Measurements from ENCODE around the gene ECHS1. TPM values are rescaled to one million over a fixed set of nuclear protein-coding genes. Genes with fewer than 3 reads are reported as not detected.

ECHS1 gene
- polyA plus RNA-seq, 1 of the 3 experiments (the other 2 are of a cell fraction) = 97.8 TPM

- no peaks in the 10 kb centered on the region for H3F3A ChIP-seq (replicated peaks; ENCODE audit: insufficient read depth)
- 42% methylated on average over 10 of the region's 10 CpGs for WGBS (ENCODE audit: low lambda C conversion rate)
- H3K27me3 ChIP-seq (ENCODE audit: insufficient read depth) = peaks cover 66% of the 10 kb centered on the region
Measured at GRCh38 chr10:133338080-133339071, 34.8 kb downstream of the ECHS1 start.

More at GRCh38 chr10:133338080-133339071, 34.8 kb downstream of the ECHS1 start:
- Histone ChIP-seq H3K36me3 (replicated peaks in 1 of 2; ENCODE audit: control insufficient read depth in 1 of 2, insufficient read depth in 2 of 2, low read length in 1 of 2) (no peaks in the 10 kb centered on the region), H3K9me2 (no peaks in the 10 kb centered on the region), H4K20me1 (ENCODE audit: insufficient read depth) (no peaks in the 10 kb centered on the region), H3K9me3 (no peaks in the 10 kb centered on the region), H3K4me3 (ENCODE audit: low read depth in 2 of 2, low read length in 1 of 2) (no peak overlapping the region), H3K27ac (ENCODE audit: low read depth in 2 of 2, low read length in 1 of 2) (no peak overlapping the region), H3K4me2 (no peak overlapping the region), H3K79me2 (ENCODE audit: insufficient read depth) (no peaks in the 10 kb centered on the region), H3K9ac (no peak overlapping the region), H2AFZ (ENCODE audit: low read depth) (no peak overlapping the region), H3K4me1 (ENCODE audit: control insufficient read depth in 1 of 2, insufficient read depth in 2 of 2, low read depth in 1 of 2, low read length in 1 of 2) (peaks cover 0 to 2% of the 10 kb centered on the region in 2 experiments; a peak in 2 of 4 replicates)
- no peak for DNase-seq
- CTCF ChIA-PET = no interaction called here
- TF ChIP-seq RFX5 (IDR thresholded peaks at IDR 0.05; ENCODE audit: low read length) = no peak
- TF ChIP-seq TAF1 (IDR thresholded peaks at IDR 0.05; ENCODE audit: borderline replicate concordance, low read depth, low read length) = no peak
- no peak for TF ChIP-seq FOXJ3 (CRISPR knock-in tag; IDR thresholded peaks at IDR 0.05)
- no peak for TF ChIP-seq FOXM1 (IDR thresholded peaks at IDR 0.05; ENCODE audit: low read depth)
- no peak for TF ChIP-seq MAX (IDR thresholded peaks at IDR 0.05; ENCODE audit: low read depth)
- TF ChIP-seq CTCF (IDR thresholded peaks at IDR 0.05) = no peak
- no peak for TF ChIP-seq SIN3A (IDR thresholded peaks at IDR 0.05; ENCODE audit: borderline replicate concordance, low read depth, low read length)
- no peak for TF ChIP-seq FOSL2 (IDR thresholded peaks at IDR 0.05; ENCODE audit: borderline replicate concordance, low read depth)
- TF ChIP-seq REST (IDR thresholded peaks at IDR 0.05; ENCODE audit: low read depth, low read length) = no peak
- no peak for TF ChIP-seq RXRA (IDR thresholded peaks at IDR 0.05; ENCODE audit: borderline replicate concordance, low read depth)
- TF ChIP-seq NFIC (IDR thresholded peaks at IDR 0.05; ENCODE audit: borderline replicate concordance) = no peak
- POLR2A ChIA-PET = no interaction called here
